Stimulated activated effector memory CD8-positive, alpha-beta T cell treated with anti-CD3 and anti-CD28 coated beads, Interleukin-12 subunit alpha, Interleukin-12 subunit beta, amount 100 ng/mL, for 72 hours (primary cell): ENCODE results near the gene SPTA1.

Source experiments
- ATAC-seq: fragments of 150-1000 bp; cut with Tn5 transposase; 2 replicates; pipeline ENCODE4 v1.10.0; 2021
- DNase-seq, 2 donors: peaks; one replicate each; pipeline ENCODE4 v3.0.0; 2021 to 2022; ENCODE audit warnings: low spot score in 2 of 2
- H3K27ac Mint-ChIP-seq: one replicate; pipeline ENCODE4 v1.8.0; 2022; ENCODE audit warnings: mild to moderate bottlenecking, mixed read lengths
- H3K36me3 Mint-ChIP-seq: one replicate; pipeline ENCODE4 v1.8.0; 2022; ENCODE audit warnings: mild to moderate bottlenecking, mixed read lengths
- H3K4me1 Mint-ChIP-seq: one replicate; pipeline ENCODE4 v1.8.0; 2022; ENCODE audit warnings: mixed read lengths
- H3K4me3 Mint-ChIP-seq: one replicate; pipeline ENCODE4 v1.8.0; 2022; ENCODE audit warnings: mild to moderate bottlenecking, mixed read lengths
- H3K9me3 Mint-ChIP-seq: one replicate; pipeline ENCODE4 v1.8.0; 2022; ENCODE audit warnings: mixed read lengths

Gene SPTA1

GRCh38 chr1:158686111-158687009, at the start of gene SPTA1:
SPTA1 (minus strand) TSS chr1:158686715; CDS start chr1:158686517, 198 bp downstream.
- Mint-ChIP-seq H3K4me1 (no peaks in the 10 kb centered on the region), H3K9me3 (no peaks in the 10 kb centered on the region), H3K4me3 (no peak within 1 kb of the TSS), H3K36me3 (no peaks in the 10 kb centered on the region), H3K27ac (no peak within 1 kb of the TSS)
- ATAC-seq: no peak
- DNase-seq: no peak

GRCh38 chr1:158735848-158736247, 49.3 kb upstream of the SPTA1 start:
- Mint-ChIP-seq H3K36me3 (no peaks in the 10 kb centered on the region), H3K27ac (no peak overlapping the region), H3K4me1 (no peaks in the 10 kb centered on the region), H3K9me3 (no peaks in the 10 kb centered on the region), H3K4me3 (no peak overlapping the region)
- DNase-seq: no peak
- no peak for ATAC-seq

GRCh38 chr1:158732524-158732923, 46.0 kb upstream of the SPTA1 start:
- no peak for DNase-seq
- no peak overlapping the region for H3K27ac Mint-ChIP-seq
- no peak overlapping the region for H3K4me3 Mint-ChIP-seq

GRCh38 chr1:158731707-158732106, 45.2 kb upstream of the SPTA1 start:
- no peaks in the 10 kb centered on the region for H3K9me3 Mint-ChIP-seq
- H3K27ac Mint-ChIP-seq: no peak overlapping the region
- no peaks in the 10 kb centered on the region for H3K36me3 Mint-ChIP-seq
- H3K4me1 Mint-ChIP-seq: no peaks in the 10 kb centered on the region
- H3K4me3 Mint-ChIP-seq: no peak overlapping the region
- DNase-seq (no peak), ATAC-seq (no peak)

More at GRCh38 chr1:158732524-158732923, 46.0 kb upstream of the SPTA1 start:
- Mint-ChIP-seq H3K9me3 (no peaks in the 10 kb centered on the region), H3K36me3 (no peaks in the 10 kb centered on the region), H3K4me1 (no peaks in the 10 kb centered on the region)
- ATAC-seq: no peak

GRCh38 chr1:158730453-158730852, 43.9 kb upstream of the SPTA1 start:
- no peaks in the 10 kb centered on the region for H3K36me3 Mint-ChIP-seq
- DNase-seq: no peak
- no peak for ATAC-seq
- no peak overlapping the region for H3K27ac Mint-ChIP-seq
- H3K9me3 Mint-ChIP-seq: no peaks in the 10 kb centered on the region
- no peaks in the 10 kb centered on the region for H3K4me1 Mint-ChIP-seq
- H3K4me3 Mint-ChIP-seq: no peak overlapping the region

GRCh38 chr1:158728510-158729225, 42.2 kb upstream of the SPTA1 start:
- Mint-ChIP-seq H3K4me1 (no peaks in the 10 kb centered on the region), H3K36me3 (no peaks in the 10 kb centered on the region), H3K27ac (no peak overlapping the region), H3K4me3 (no peak overlapping the region), H3K9me3 (no peaks in the 10 kb centered on the region)
- no peak for ATAC-seq
- DNase-seq: no peak

- no peak for ATAC-seq
- no peaks in the 10 kb centered on the region for H3K4me1 Mint-ChIP-seq
- no peak for DNase-seq
- no peak overlapping the region for H3K4me3 Mint-ChIP-seq
- H3K9me3 Mint-ChIP-seq: no peaks in the 10 kb centered on the region
- H3K36me3 Mint-ChIP-seq: no peaks in the 10 kb centered on the region
- H3K27ac Mint-ChIP-seq: no peak overlapping the region
Measured at GRCh38 chr1:158724442-158724841, 37.9 kb upstream of the SPTA1 start.

GRCh38 chr1:158720620-158721019, 34.1 kb upstream of the SPTA1 start, which contains the start of gene OR6K3:
OR6K3 (minus strand) TSS chr1:158720720; CDS start chr1:158718115, 2,605 bp downstream.
- no peaks in the 10 kb centered on the region for H3K9me3 Mint-ChIP-seq
- no peak within 1 kb of the TSS for H3K27ac Mint-ChIP-seq
- H3K4me3 Mint-ChIP-seq: no peak within 1 kb of the TSS

GRCh38 chr1:158719664-158720063, 33.1 kb upstream of the SPTA1 start:
- ATAC-seq (no peak), DNase-seq (no peak)
- no peaks in the 10 kb centered on the region for H3K9me3 Mint-ChIP-seq
- H3K4me1 Mint-ChIP-seq: no peaks in the 10 kb centered on the region
- H3K27ac Mint-ChIP-seq: no peak overlapping the region
- H3K36me3 Mint-ChIP-seq: no peaks in the 10 kb centered on the region
- no peak overlapping the region for H3K4me3 Mint-ChIP-seq

More at GRCh38 chr1:158720620-158721019, 34.1 kb upstream of the SPTA1 start, which contains the start of gene OR6K3:
- DNase-seq (no peak), ATAC-seq (no peak)
- Mint-ChIP-seq H3K4me1 (no peaks in the 10 kb centered on the region), H3K36me3 (no peaks in the 10 kb centered on the region)

GRCh38 chr1:158717344-158717743, 30.8 kb upstream of the SPTA1 start:
- no peak for ATAC-seq
- Mint-ChIP-seq H3K4me3 (no peak overlapping the region), H3K4me1 (no peaks in the 10 kb centered on the region)

GRCh38 chr1:158716335-158716734, 29.8 kb upstream of the SPTA1 start:
- Mint-ChIP-seq H3K4me3 (no peak overlapping the region), H3K9me3 (no peaks in the 10 kb centered on the region), H3K36me3 (no peaks in the 10 kb centered on the region), H3K4me1 (no peaks in the 10 kb centered on the region), H3K27ac (no peak overlapping the region)
- no peak for DNase-seq
- peak; percentile 75 for ATAC-seq

More at GRCh38 chr1:158717344-158717743, 30.8 kb upstream of the SPTA1 start:
- Mint-ChIP-seq H3K9me3 (no peaks in the 10 kb centered on the region), H3K27ac (no peak overlapping the region), H3K36me3 (no peaks in the 10 kb centered on the region)
- DNase-seq: no peak

GRCh38 chr1:158714754-158715153, 28.2 kb upstream of the SPTA1 start:
- H3K4me1 Mint-ChIP-seq: no peaks in the 10 kb centered on the region
- no peak overlapping the region for H3K4me3 Mint-ChIP-seq
- no peaks in the 10 kb centered on the region for H3K36me3 Mint-ChIP-seq
- DNase-seq (no peak), ATAC-seq (no peak)
- no peak overlapping the region for H3K27ac Mint-ChIP-seq
- H3K9me3 Mint-ChIP-seq: no peaks in the 10 kb centered on the region

- no peak overlapping the region for H3K4me3 Mint-ChIP-seq
- no peaks in the 10 kb centered on the region for H3K36me3 Mint-ChIP-seq
- H3K9me3 Mint-ChIP-seq: no peaks in the 10 kb centered on the region
- DNase-seq (no peak), ATAC-seq (no peak)
- no peaks in the 10 kb centered on the region for H3K4me1 Mint-ChIP-seq
- no peak overlapping the region for H3K27ac Mint-ChIP-seq
Measured at GRCh38 chr1:158711098-158711497, 24.6 kb upstream of the SPTA1 start.

GRCh38 chr1:158706096-158706495, 19.6 kb upstream of the SPTA1 start:
- DNase-seq: no peak
- ATAC-seq: no peak
- Mint-ChIP-seq H3K4me1 (no peaks in the 10 kb centered on the region), H3K9me3 (no peaks in the 10 kb centered on the region), H3K27ac (no peak overlapping the region), H3K4me3 (no peak overlapping the region), H3K36me3 (no peaks in the 10 kb centered on the region)

GRCh38 chr1:158700552-158700951, 14.0 kb upstream of the SPTA1 start, which contains the start of gene OR6K2:
OR6K2 (minus strand) TSS chr1:158700652; CDS start chr1:158700652, 0 bp downstream.
- no peak within 1 kb of the TSS for H3K4me3 Mint-ChIP-seq
- no peak for ATAC-seq
- no peak within 1 kb of the TSS for H3K27ac Mint-ChIP-seq
- H3K36me3 Mint-ChIP-seq: no peaks in the 10 kb centered on the region
- H3K9me3 Mint-ChIP-seq: no peaks in the 10 kb centered on the region
- H3K4me1 Mint-ChIP-seq: no peaks in the 10 kb centered on the region
- DNase-seq: no peak
